ENCODE measurements around the gene LRP10. TPM values are rescaled to one million over a fixed set of nuclear protein-coding genes. Genes with fewer than 3 reads are reported as not detected.

The LRP10 gene
- total and polyA plus RNA-seq, 2 of the 4 experiments (the other 2 are of a cell fraction) = 25.1 to 118 TPM

DNA sequence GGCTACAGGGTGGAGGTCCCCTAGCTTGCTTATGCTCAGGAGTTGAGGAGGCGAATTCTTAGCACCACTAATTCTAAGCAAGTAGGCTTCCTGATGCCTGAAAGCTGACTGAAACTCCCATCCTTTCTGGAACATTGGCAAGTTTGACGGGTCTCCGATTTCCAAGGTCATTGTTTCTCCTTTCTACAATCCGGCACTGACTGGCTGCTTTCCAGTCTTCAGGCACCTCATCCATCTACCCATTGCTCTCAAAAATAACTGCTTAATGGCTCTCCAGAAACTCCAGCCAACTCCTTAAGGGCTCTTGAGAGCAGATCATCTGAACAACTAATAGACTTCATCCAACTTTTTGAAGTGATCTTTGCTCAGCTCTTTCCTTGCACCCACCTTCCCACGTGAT, 24.8 kb downstream of the LRP10 start:
- Histone ChIP-seq H3K9me3 (ENCODE audit: control insufficient read depth, insufficient read depth, low read length) (no peaks in the 10 kb centered on the region), H2AFZ (replicated peaks; ENCODE audit: low read length, poor library complexity) (no peak overlapping the region), H4K8ac (ENCODE audit: low read depth in 2 of 2, low read length in 2 of 2) (no peak overlapping the region), H3K4me1 (ENCODE audit: control insufficient read depth, insufficient read depth, low read length) (peaks cover 17% of the 10 kb centered on the region), H3K36me3 (ENCODE audit: control insufficient read depth, insufficient read depth, low read length) (peaks cover 5% of the 10 kb centered on the region), H3K9ac (ENCODE audit: low read depth, low read length) (no peak overlapping the region), H3K23ac (ENCODE audit: low read depth, low read length) (peak overlapping the region; percentile 4; the same call in 1 of the 2 replicates), H3K79me1 (ENCODE audit: low read depth in 1 of 2, low read length in 2 of 2) (peaks cover 0 to 17% of the 10 kb centered on the region in 2 experiments; a peak in 3 of 4 replicates), H3K27me3 (ENCODE audit: control insufficient read depth, insufficient read depth, low read length) (no peaks in the 10 kb centered on the region), H2BK120ac (ENCODE audit: low read depth, low read length) (peak overlapping the region; percentile 30; the same call in 1 of the 2 replicates), H3K9me1 (ENCODE audit: insufficient read depth, low read length) (peaks cover 20% of the 10 kb centered on the region), H2AK9ac (replicated peaks; ENCODE audit: low read depth, low read length, poor library complexity) (peak overlapping the region; percentile 77), H4K20me1 (ENCODE audit: insufficient read depth, low read length) (no peaks in the 10 kb centered on the region), H3K27ac (ENCODE audit: insufficient read depth, low read length) (no peak overlapping the region), H3K14ac (replicated peaks; ENCODE audit: low read depth, low read length) (peak overlapping the region; percentile 26; the same call in 1 of the 2 replicates), H2AK5ac (ENCODE audit: low read depth, low read length) (peak overlapping the region; percentile 31), H4K91ac (ENCODE audit: insufficient read depth, low read depth, low read length) (peak overlapping the region; percentile 43; the same call in 1 of the 2 replicates), H3K4me2 (ENCODE audit: low read depth, low read length) (no peak overlapping the region), H2BK20ac (ENCODE audit: low read depth, low read length) (peak overlapping the region; percentile 30; the same call in 1 of the 2 replicates), H2BK15ac (ENCODE audit: low read depth, low read length) (0 out of 3 replicates have a peak overlapping the region, but pooled peaks have one; percentile 34), H3K18ac (ENCODE audit: low read depth, low read length) (no peak overlapping the region), H3K4ac (ENCODE audit: low read depth, low read length) (no peak overlapping the region), H3K4me3 (ENCODE audit: insufficient read depth, low read depth, low read length) (no peak overlapping the region), H2BK5ac (ENCODE audit: low read depth, low read length, poor library complexity, severe bottlenecking) (no peak overlapping the region), H3K56ac (ENCODE audit: extremely low read depth, insufficient read depth, low read length) (no peak overlapping the region), H4K5ac (ENCODE audit: low read depth, low read length) (no peak overlapping the region)
- no peak for TF ChIP-seq MAFK (IDR thresholded peaks at IDR 0.05; ENCODE audit: low read depth, low read length)
- TF ChIP-seq, protein P1, sequence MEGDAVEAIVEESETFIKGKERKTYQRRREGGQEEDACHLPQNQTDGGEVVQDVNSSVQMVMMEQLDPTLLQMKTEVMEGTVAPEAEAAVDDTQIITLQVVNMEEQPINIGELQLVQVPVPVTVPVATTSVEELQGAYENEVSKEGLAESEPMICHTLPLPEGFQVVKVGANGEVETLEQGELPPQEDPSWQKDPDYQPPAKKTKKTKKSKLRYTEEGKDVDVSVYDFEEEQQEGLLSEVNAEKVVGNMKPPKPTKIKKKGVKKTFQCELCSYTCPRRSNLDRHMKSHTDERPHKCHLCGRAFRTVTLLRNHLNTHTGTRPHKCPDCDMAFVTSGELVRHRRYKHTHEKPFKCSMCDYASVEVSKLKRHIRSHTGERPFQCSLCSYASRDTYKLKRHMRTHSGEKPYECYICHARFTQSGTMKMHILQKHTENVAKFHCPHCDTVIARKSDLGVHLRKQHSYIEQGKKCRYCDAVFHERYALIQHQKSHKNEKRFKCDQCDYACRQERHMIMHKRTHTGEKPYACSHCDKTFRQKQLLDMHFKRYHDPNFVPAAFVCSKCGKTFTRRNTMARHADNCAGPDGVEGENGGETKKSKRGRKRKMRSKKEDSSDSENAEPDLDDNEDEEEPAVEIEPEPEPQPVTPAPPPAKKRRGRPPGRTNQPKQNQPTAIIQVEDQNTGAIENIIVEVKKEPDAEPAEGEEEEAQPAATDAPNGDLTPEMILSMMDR (conservative IDR thresholded peaks at IDR 0.05; ENCODE audit: low read depth, low read length) = no peak
- TF ChIP-seq FOS (IDR thresholded peaks at IDR 0.05; ENCODE audit: low read depth, low read length) = no peak
- no peak for TF ChIP-seq SMC3 (IDR thresholded peaks at IDR 0.05; ENCODE audit: low read depth, low read length)
- no peak for TF ChIP-seq RFX5 (IDR thresholded peaks at IDR 0.05; ENCODE audit: low read depth, low read length)
- TF ChIP-seq, protein P2, sequence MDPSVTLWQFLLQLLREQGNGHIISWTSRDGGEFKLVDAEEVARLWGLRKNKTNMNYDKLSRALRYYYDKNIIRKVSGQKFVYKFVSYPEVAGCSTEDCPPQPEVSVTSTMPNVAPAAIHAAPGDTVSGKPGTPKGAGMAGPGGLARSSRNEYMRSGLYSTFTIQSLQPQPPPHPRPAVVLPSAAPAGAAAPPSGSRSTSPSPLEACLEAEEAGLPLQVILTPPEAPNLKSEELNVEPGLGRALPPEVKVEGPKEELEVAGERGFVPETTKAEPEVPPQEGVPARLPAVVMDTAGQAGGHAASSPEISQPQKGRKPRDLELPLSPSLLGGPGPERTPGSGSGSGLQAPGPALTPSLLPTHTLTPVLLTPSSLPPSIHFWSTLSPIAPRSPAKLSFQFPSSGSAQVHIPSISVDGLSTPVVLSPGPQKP (IDR thresholded peaks at IDR 0.05; ENCODE audit: borderline replicate concordance, low read depth, low read length) = no peak
- no peak for TF ChIP-seq CHD1 (IDR thresholded peaks at IDR 0.05; ENCODE audit: low read depth, low read length)
- no peak for TF ChIP-seq BHLHE40 (IDR thresholded peaks at IDR 0.05; ENCODE audit: low read depth, low read length)
- TF ChIP-seq MXI1 (IDR thresholded peaks at IDR 0.05; ENCODE audit: borderline replicate concordance, low read depth, low read length) = no peak
- no peak for TF ChIP-seq POLR2A (IDR thresholded peaks at IDR 0.05; ENCODE audit: low read depth, low read length)
- TF ChIP-seq MAZ (IDR thresholded peaks at IDR 0.05; ENCODE audit: borderline replicate concordance, low read depth, low read length) = no peak
- no peak for TF ChIP-seq RCOR1 (IDR thresholded peaks at IDR 0.05; ENCODE audit: insufficient replicate concordance, low read length)
- TF ChIP-seq CEBPB (IDR thresholded peaks at IDR 0.05; ENCODE audit: low read depth, low read length) = no peak
- no peak for TF ChIP-seq RAD21 (IDR thresholded peaks at IDR 0.05; ENCODE audit: low read length)
- no peak for TF ChIP-seq USF2 (IDR thresholded peaks at IDR 0.05; ENCODE audit: low read depth, low read length)
- TF ChIP-seq NFE2L2 (IDR thresholded peaks at IDR 0.05; ENCODE audit: low read depth, low read length) = no peak
- DNase-seq (no peak), ATAC-seq (ENCODE audit: low read depth) (no peak)
- intact Hi-C loops (cut with micrococcal nuclease) (loop anchor here (5.0 to 10.0 kb wide), 3 partner anchors 59 to 512 kb away; partner anchors contain the start of gene MMP14), dilution Hi-C loops (cut with HindIII; ENCODE audit: low sequenced_read_pairs, unreplicated experiment) (no loop called here), in situ Hi-C loops (cut with MboI; ENCODE audit: low sequenced_read_pairs) (no loop called here)
- ChIA-PET POLR2A (ENCODE audit: unreplicated experiment) (interaction anchor here (0.5 kb wide), 1 partner anchor 13 kb away, joined by 3 read pairs; no protein-coding TSS in a partner anchor), CTCF (interaction anchor here (1.7 kb wide), 1 partner anchor 73 kb away, joined by 4 read pairs; no protein-coding TSS in a partner anchor)
- 31% methylated on average over 3 of the region's 5 CpGs; no CpG with 5 or more reads in 1 of the 2 experiments for WGBS, 2 experiments (ENCODE audit: extremely low coverage in 2 of 2, insufficient read length in 1 of 2)
- no TSS peak for BruUV-seq (replicated peaks)
